ENCODE data around the gene CUL7.
A peak's percentile ranks its signal among the peaks of the same experiment; 100 is the strongest.
"Not testable (repeated sequence)": the region's sequence is repeated elsewhere in the genome, so short reads cannot be mapped to it uniquely, and the experiment has no call there.

The CUL7 gene

DNA sequence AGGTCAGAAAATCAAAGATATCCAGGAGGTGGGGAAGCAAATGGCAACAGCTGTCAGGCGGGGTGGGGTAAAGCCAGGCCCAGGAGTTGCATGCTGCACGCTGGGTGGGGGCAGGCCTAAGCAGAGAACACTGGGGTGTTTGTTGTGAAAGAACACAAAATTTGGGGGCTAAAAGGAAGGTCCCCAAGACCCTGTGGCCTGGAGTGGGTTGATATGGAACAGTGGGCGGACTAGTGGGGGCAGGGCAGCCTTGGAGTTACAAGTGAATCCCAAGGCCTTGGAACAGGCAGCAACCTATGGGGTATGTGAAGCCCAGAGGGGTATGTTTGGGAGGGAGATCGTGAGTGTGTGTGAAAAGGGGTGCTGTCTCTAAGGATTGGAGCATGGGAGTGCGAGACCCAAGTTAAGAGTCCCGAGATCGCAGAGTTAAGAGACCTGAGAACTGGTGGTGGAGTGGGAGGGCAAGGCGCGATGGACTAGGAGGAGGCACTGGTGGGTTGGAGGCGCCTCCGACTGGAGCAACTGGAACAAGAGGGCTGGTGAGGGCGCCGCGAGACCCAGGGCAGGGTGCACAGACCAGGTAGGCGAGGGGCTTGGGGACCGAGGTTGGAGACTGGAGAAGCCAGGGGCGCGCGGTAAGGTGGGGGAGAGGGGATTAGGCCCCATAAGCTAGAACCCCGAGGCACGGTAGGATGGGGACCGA is 658 bp downstream of the CUL7 start:
- H3K4me3 ChIP-seq (ENCODE audit: low read length): peak overlapping the region; percentile 87
- DNase-seq (ENCODE audit: low read depth, low spot score): no peak

DNA sequence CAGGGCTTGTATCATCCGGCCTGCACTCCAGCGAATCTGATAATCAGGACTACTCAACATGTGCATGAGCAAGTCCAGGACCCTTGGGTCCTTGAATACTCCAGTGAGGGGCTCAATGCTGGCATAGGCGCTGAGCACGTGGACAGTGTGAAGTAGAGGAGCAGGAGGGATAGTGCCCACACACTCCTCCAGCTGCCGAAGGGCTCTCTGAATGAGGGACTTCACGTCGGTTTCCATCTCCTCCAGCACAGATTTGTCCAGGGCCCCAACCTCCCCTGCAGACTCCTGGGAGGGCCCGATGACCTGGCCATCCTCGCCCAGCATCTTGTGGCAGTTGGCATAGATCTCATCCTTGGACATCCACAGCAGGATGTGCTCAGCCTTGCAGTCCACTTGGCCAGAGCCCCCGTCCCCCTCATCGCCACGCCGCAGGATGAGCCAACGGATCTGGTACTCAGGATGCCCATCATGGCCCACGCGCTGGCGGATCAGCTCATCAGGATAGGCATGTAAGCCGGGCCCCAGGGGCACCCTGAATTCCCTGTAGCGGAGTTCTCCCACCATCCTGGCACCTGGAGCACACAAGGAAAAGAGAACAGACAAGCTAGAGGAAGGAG is 1.3 kb downstream of the CUL7 start:
- peak overlapping the region; percentile 87 for H3K4me3 ChIP-seq (ENCODE audit: low read length)
- DNase-seq (ENCODE audit: low read depth, low spot score): no peak

DNA sequence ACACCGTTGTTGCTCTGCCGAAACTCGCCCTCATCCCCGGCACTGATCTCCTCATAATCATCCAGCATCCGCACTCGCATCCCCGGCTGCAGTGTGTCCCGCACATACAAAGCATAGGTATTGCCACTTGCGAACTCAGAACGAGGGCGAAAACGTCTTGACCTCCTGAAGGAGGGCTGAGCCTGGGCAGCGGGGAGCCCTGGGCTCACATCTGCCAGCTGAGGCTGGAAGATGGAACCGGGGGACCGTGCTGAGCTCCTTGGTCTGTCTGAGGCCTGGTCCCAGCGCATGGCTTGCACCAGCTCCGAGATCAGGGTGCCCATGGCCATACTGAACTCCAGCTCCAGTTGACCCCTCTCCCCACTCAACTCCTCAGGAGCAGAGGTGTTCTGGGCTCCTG is 2.7 kb downstream of the CUL7 start:
- no peak for DNase-seq (ENCODE audit: low read depth, low spot score)
- H3K4me3 ChIP-seq (ENCODE audit: low read length): no peak overlapping the region

DNA sequence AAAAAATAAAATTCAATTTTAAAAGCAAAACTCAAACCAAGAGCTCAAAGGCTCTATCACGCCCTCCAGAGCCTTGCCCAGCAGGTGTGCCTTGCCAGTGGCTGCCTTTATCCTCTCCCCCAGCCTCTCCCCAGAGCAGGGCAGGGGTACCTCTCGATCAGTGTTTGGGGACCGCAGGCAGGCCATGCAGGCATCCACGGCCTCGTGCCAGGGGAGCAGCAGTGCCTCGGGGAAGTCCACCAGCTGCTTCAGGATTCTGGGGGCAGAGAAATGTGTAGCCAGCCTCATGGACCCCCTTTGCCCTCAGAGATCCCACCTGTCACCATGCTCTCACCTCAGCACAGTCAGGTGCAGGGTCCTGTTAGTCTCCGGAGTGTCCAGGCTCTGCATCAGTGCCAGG is 5.7 kb downstream of the CUL7 start:
- H3K4me3 ChIP-seq (ENCODE audit: low read length): no peak overlapping the region
- no peak for DNase-seq (ENCODE audit: low read depth, low spot score)

DNA sequence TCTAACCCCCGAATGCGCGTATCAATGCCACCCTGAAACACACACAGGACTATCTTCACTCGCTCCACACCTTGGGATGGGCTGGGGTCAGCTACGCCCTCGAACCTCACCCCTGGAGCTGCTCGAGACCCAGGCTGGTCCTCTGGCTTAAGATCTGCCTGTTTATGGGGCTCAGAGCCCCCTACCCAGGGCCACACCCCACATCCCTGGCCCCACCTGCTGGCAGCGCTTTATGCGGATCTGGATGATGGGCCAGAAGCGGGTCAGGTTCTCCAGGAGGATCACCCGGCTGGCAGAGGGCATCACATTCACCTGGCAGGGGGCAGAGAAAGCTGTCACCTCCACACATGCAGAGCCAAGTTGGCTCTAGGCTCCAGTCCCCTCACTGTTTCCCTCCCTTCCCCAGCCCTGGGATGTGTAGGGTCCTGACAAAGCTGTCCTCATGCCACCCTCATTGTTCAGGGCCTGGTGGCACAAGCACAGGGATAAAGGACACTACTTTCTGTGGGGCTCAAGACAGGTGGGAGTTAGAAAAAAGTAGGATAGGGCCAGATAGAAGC is 8.2 kb downstream of the CUL7 start:
- DNase-seq (ENCODE audit: low read depth, low spot score): no peak
- no peak overlapping the region for H3K4me3 ChIP-seq (ENCODE audit: low read length)

DNA sequence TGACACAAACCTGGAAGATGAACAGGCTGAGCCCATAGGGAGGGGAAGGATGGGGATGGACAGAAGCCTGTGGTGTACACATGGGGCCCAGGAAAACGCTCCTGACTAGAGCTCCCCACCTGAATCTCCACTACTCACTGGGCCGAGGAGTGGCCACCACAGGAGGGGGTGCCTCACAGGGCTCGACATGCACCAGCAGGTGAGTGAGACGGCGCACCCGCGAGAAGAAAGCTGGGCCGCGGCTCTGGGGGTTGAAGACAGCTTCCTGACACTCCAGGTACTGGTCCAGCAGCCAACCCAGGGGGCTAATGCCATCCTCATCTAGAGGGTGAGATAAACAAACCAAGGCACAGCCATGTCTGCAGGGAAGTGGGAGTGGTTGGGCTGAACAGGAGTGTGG is 10.3 kb downstream of the CUL7 start:
- no peak for DNase-seq (ENCODE audit: low read depth, low spot score)
- H3K4me3 ChIP-seq (ENCODE audit: low read length): no peak overlapping the region

DNA sequence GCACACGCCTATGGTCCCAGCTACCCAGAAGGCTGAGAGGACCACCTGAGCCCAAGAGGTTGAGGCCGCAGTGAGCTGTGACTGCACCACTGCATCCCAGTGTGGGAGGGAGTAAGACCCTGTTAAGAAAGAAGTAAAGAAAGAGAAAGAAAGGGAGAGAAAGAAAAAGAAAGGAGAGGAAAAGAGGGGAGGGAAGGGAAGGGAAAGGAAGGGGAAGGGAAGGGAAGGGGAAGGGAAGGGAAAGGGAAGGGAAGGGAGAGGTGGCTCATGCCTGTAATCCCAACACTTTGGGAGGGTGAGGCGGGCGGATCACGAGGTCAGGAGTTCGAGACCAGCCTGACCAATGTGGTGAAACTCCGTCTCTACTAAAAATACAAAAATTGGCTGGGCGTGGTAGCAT is 12.2 kb downstream of the CUL7 start:
- H3K4me3 ChIP-seq (ENCODE audit: low read length); DNase-seq (ENCODE audit: low read depth, low spot score): not testable (repeated sequence)

DNA sequence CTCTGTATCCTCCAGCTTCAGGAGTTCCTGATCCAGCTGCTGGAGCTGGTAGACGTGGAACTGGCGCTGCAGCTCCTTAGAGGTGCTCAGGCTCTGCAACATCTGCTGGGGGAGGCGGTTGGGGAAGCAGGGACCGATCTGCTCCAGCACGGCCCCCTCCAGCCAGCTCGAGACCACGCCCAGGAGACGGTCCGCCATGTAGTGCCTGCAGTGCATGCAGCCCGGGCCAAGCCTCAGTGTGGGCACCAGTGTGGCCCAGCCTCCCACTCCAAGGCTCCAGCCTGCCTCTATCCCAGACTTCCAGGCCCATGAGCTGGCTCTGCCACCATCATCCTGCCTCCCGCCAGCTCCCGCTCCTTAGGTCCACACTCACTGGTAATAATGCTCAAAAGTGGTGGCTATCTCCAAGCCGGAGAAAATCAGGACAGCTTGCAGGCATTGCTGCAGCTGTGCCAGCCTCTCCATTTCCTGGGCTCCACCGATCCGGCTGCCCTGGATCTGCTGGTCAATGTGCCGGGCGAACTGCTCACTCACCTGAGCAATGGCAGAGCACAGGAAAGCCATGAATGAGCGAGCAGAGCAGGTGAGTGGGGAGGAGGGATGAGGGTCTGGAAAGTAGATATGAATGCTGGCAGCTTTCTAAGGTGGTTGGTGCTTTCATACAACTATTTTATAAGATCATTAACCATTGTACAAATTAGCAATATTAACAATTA is 13.0 kb downstream of the CUL7 start:
- H3K4me3 ChIP-seq (ENCODE audit: low read length): no peak overlapping the region
- no peak for DNase-seq (ENCODE audit: low read depth, low spot score)

DNA sequence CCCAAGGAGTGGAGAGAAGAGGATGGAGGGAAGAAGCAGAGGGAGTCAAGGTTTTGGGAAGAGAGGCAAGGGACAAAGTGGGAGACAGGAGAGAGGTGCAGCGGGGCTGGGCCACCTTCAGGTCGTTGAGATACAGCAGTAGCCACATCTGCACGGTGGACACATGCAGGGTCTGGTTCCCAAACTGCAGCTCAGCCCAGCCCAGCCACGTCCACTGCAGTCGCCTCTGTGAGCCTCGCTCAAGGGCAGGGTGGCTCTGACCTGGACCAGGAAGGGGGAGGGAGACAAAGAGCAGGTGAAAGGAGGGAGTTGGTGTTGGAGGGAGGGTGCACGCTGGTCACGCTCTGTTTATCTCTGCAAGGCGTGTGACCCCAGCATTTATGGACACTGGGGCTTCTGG is 14.9 kb downstream of the CUL7 start:
- no peak overlapping the region for H3K4me3 ChIP-seq (ENCODE audit: low read length)
- no peak for DNase-seq (ENCODE audit: low read depth, low spot score)

DNA sequence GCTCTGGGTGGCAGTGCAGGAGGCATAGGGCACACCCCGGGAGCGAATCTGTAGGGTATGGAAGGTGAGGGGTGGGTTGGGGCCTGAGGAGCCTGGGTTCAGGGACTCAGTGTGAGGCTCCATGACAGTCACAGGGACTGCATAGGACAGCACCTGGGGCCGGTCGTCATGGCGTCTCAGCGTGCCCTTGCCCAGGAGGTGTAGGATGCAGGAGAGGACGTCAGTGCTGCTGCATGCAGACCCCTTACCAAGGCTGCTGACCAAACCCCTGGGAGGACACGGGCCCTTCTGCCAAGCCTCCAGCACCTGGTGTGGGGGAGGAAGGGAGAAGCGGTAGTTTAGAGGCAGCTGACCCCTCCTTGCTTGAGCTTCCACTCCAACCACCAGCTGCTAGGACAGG is 15.9 kb downstream of the CUL7 start:
- no peak for DNase-seq (ENCODE audit: low read depth, low spot score)
- no peak overlapping the region for H3K4me3 ChIP-seq (ENCODE audit: low read length)

DNA sequence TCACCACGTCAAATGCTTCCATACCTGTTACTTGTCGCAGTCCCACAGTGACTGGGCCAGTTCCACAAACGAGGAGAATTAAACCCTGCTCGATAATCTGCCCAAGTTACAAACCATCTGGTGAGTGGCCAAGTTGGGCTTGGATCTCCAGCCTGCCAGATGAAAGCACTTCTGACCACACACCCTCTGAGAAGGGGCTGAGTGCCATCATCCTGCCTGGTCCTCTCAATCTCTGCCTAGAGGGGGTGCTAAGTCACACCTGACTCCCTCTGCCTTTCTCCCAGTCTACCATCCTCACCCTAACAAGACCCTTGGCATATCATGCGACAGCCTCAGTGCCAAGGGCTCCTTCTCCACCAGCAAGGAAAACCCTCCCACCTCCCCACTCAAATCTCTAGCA is 16.5 kb downstream of the CUL7 start:
- no peak for DNase-seq (ENCODE audit: low read depth, low spot score)
- no peak overlapping the region for H3K4me3 ChIP-seq (ENCODE audit: low read length)

DNA sequence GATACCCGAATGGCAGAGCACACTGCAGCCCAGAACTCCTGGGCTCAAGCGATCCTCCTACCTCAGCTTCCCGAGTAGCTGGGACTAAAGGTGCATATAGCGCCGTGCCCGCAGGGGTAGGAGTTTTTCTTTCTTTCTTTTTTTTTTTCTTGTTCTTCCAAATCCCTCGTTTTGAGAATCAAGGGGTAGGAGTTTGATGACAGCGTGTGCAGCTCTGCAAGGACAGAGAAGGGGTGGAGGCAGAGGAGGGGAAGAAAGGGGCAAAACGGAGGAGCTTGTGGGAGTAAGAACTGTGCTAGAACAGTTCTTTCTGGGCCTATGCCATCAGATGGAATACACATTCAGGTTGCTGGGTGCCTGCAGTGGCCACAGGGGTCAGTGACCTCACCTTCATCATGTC is 16.9 kb downstream of the CUL7 start:
- DNase-seq (ENCODE audit: low read depth, low spot score): no peak
- no peak overlapping the region for H3K4me3 ChIP-seq (ENCODE audit: low read length)

DNA sequence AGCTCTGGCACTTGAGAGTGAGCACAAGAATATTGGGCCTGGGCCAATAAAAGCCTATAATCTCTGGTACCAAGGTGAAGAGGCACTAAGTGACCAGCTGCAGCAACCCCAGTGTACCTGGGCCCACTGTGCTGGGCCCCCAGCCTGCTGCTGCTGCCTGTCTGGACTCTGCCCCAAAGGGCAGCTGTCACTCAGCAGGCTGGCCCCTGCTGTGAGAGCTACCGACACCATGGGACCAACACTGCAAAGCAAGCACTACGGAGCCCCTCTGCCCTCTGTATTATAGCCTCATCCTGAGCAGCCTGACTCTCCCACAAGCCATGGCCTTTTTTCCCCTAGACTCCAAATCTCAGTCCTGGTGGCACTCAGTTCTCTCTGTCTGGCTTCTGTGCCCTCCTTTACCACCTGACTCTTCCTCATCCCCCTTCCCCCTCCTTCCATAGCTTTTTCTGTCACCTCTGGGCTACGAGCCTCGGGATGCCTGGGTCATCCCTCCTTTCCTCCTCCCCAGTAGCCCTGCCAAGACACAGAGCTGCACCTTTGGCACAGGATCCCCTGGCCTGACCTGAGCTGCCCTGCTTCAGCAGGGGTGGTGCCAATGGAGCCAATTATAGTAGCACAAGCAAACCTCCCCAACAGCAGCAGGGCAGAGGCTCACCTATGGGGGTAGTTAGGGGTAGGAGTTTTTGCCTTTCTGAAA is 18.0 kb downstream of the CUL7 start:
- DNase-seq (ENCODE audit: low read depth, low spot score): no peak
- no peak overlapping the region for H3K4me3 ChIP-seq (ENCODE audit: low read length)

DNA sequence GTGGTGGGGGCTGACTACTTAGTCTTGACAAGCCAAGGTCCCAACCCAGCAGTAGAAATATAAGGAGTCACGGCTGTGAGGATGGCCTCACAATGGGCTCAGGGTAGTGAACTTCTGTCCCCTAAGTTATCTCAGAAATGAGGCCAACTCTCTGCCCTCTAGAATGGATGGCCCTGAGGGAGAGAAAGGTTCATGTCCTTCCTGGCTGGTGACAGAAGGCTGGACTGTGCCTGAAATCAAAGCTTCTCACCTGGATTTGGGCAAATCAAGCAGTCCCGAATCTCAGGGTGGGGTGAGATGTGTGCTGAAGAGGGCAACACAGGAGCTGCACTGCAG is 19.5 kb downstream of the CUL7 start:
- H3K4me3 ChIP-seq (ENCODE audit: low read length): no peak overlapping the region
- no peak for DNase-seq (ENCODE audit: low read depth, low spot score)

DNA sequence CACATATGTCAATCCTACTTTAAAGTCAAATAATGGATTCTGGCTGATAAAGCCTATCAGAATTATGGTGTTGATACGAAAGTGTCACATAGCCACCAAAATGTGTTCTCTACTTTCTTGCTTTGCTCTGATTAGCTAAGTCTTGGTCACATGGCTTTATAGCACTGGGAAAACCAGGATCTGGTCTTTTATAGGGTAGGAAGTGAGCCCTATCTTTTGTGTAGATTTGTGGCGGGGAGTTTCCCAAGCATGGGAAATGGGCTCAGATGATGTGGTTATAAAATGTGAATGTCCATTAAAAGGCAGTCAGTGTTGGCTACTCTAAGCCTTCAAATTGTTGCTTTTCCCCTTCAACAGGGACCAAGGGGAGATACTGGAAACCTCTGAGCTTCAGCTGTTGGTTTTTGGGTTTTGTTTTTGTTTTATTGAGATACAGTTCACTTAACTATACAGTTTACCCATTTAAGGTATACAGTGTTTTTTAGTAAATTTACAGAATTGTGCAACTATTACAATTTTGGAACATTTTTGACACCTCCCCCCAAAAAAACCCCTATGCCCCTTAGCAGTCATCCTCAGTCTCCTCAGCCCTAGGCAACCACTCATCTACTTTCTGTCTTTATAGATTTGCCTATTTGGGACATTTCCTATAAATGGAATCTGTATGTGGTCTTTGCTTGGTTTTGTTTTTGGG is 20.0 kb downstream of the CUL7 start:
- H3K4me3 ChIP-seq (ENCODE audit: low read length): no peak overlapping the region
- no peak for DNase-seq (ENCODE audit: low read depth, low spot score)

DNA sequence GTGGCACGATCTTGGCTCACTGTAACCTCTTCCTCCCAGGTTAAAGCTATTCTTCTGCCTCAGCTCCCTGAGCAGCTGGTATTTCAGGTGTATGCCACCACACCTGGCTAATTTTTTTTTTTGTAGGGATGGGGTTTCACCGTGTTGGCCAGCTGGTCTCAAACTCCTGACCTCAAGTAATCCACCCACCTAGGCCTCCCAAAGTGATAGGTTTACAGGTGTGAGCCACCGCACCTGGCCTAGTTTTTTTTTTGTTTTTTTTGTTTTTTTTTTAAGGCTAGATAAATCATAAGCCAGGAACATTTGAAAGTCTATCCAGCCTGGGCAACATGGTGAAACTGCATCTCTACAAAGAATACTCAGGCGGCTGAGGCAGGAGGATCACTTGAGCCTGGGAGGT is 21.3 kb downstream of the CUL7 start:
- DNase-seq (ENCODE audit: low read depth, low spot score): no peak
- H3K4me3 ChIP-seq (ENCODE audit: low read length): no peak overlapping the region

DNA sequence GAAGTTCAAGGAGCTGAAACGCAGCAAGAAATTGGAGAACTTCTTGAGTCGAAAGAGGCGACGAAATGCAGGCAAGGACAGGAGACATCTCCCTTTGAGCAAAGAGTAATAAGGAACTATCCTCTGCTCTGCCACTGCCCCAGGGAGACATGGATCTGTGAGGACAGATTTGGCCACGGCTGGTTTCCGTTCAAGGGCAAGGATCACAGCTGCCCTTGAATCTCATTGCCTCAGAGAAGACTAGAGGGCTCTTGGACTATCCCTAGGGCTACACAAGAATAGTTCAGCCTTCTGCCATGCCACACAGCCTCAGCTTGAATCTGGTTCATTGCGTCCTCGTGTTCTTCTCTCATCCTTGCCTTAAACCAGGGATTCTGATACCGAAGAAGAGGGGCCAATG is 24.5 kb downstream of the CUL7 start:
- no peak overlapping the region for H3K4me3 ChIP-seq (ENCODE audit: low read length)
- DNase-seq (ENCODE audit: low read depth, low spot score): no peak

DNA sequence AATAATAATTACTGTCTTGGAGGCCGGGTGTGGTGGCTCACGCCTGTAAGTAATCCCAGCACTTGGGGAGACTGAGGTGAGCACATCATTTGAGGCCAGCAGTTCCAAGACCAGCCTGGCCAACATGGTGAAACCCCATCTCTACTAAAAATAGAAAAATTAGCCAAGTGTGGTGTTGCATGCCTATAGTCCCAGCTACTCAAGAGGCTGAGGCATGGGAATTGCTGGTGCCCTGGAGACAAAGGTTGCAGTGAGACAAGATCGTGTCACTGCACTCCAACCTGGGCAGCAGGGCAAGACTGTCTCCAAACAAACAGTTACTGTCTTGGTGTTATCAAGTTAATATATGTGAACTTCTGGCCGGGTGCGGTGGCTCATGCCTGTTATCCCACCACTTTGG is 27.3 kb downstream of the CUL7 start:
- no peak overlapping the region for H3K4me3 ChIP-seq (ENCODE audit: low read length)
- DNase-seq (ENCODE audit: low read depth, low spot score): no peak

DNA sequence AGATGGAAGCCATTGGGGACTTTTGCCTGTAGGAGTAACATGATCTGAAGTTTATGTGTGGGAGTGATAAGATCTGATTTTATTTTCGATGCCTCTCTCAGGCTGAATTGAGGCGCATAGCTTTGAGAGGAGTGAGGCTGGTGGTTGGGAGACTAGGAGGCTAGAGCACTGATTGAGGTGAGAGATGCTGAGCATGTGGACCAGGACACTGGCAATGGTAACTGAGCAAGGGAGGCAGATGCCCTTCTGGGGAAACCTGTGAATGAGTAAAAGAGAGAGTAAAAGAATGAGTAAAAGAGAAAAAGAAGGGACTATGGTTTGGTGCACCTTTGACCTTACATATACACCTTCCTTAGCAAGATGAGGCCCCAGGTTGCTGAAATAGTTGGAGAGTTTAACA is 29.2 kb downstream of the CUL7 start:
- DNase-seq (ENCODE audit: low read depth, low spot score): no peak
- no peak overlapping the region for H3K4me3 ChIP-seq (ENCODE audit: low read length)

Measured in Jurkat, Clone E6-1 (cell line).